GM10847 (cell line): ENCODE results near the gene DOK7.

ENCODE experiments used
- POLR2A ChIP-seq: IDR thresholded peaks from 2 replicates; pipeline ENCODE4 v1.6.1; 2011; ENCODE audit not compliant: insufficient read length; ENCODE audit errors: extremely low read depth

The DOK7 gene

GRCh38 chr4:3481113-3481531 is 18.0 kb downstream of the DOK7 start:
- TF ChIP-seq POLR2A, result no peak

GRCh38 chr4:3481783-3482393 is 18.8 kb downstream of the DOK7 start:
- TF ChIP-seq POLR2A, result no peak

- no peak for TF ChIP-seq POLR2A
These were observed 19.6 kb downstream of the DOK7 start for GRCh38 chr4:3482707-3483106.

GRCh38 chr4:3483471-3483921 is 20.4 kb downstream of the DOK7 start:
- TF ChIP-seq POLR2A, result no peak

- TF ChIP-seq POLR2A, result no peak
These were observed 21.2 kb downstream of the DOK7 start for GRCh38 chr4:3484057-3484973.

- no peak for TF ChIP-seq POLR2A
These were observed 22.1 kb downstream of the DOK7 start for GRCh38 chr4:3485011-3485791.

- no peak for TF ChIP-seq POLR2A
These were observed 22.9 kb downstream of the DOK7 start for GRCh38 chr4:3485886-3486540.

- no peak for TF ChIP-seq POLR2A
These were observed 23.7 kb downstream of the DOK7 start for GRCh38 chr4:3486541-3487540.

- no peak for TF ChIP-seq POLR2A
These were observed 24.8 kb downstream of the DOK7 start for GRCh38 chr4:3487861-3488260.

- TF ChIP-seq POLR2A, result no peak
These were observed 25.7 kb downstream of the DOK7 start for GRCh38 chr4:3488820-3489219.

GRCh38 chr4:3489451-3489962 is 26.4 kb downstream of the DOK7 start:
- no peak for TF ChIP-seq POLR2A

GRCh38 chr4:3491681-3492405 is 28.7 kb downstream of the DOK7 start:
- no peak for TF ChIP-seq POLR2A
